DND-41 (cell line): ENCODE data around the gene CLCN7.

Source experiments
- ATAC-seq: fragments of 200-7000 bp; cut with Tn5 transposase; 3 replicates; pipeline ENCODE4 v1.9.1; 2021; ENCODE audit warnings: low read depth; ENCODE audit not compliant: insufficient read depth
- DNase-seq: peaks from one replicate; pipeline ENCODE4 v3.0.0-alpha.2; 2020
- H2AFZ ChIP-seq: 2 replicates; pipeline ENCODE4 v1.6.0; 2012; ENCODE audit warnings: low read depth, low read length
- H3K27ac ChIP-seq: 2 replicates; pipeline ENCODE4 v1.5.1; 2012; ENCODE audit warnings: low read length, inconsistent platforms
- H3K27me3 ChIP-seq: fragments of 200-600 bp; sonication (generic); 2 replicates; pipeline ENCODE4 v1.6.0; 2012; ENCODE audit warnings: low read length, mild to moderate bottlenecking, inconsistent platforms; ENCODE audit not compliant: insufficient read depth, poor library complexity
- H3K36me3 ChIP-seq: 2 replicates; pipeline ENCODE4 v1.5.1; 2012; ENCODE audit warnings: low read length, inconsistent platforms; ENCODE audit not compliant: insufficient read depth
- H3K4me1 ChIP-seq: 2 replicates; pipeline ENCODE4 v1.5.1; 2012; ENCODE audit warnings: mild to moderate bottlenecking, low read length; ENCODE audit not compliant: insufficient read depth
- H3K4me2 ChIP-seq: 2 replicates; pipeline ENCODE4 v1.6.0; 2012; ENCODE audit warnings: mild to moderate bottlenecking, moderate library complexity, low read length, inconsistent platforms; ENCODE audit not compliant: insufficient read depth
- H3K4me3 ChIP-seq, 2 experiments: fragments of 200-600 bp in 1 of 2; shearing (Covaris generic) in 1 of 2; 2 replicates each; pipeline ENCODE4 v1.5.1; 2012 to 2016; ENCODE audit warnings: inconsistent platforms in 2 of 2, low read length in 2 of 2, mild to moderate bottlenecking in 2 of 2, low read depth in 1 of 2, moderate library complexity in 1 of 2
- H3K79me2 ChIP-seq: 2 replicates; pipeline ENCODE4 v1.6.0; 2012; ENCODE audit warnings: low read length, inconsistent platforms; ENCODE audit not compliant: insufficient read depth
- H3K9ac ChIP-seq: 2 replicates; pipeline ENCODE4 v1.6.0; 2012; ENCODE audit warnings: low read depth, mild to moderate bottlenecking, inconsistent platforms, low read length, moderate library complexity
- H3K9me3 ChIP-seq: 2 replicates; pipeline ENCODE4 v1.5.1; 2012; ENCODE audit warnings: low read length, moderate library complexity, mild to moderate bottlenecking, inconsistent platforms; ENCODE audit not compliant: insufficient read depth, severe bottlenecking
- H4K20me1 ChIP-seq: 2 replicates; pipeline ENCODE4 v1.6.0; 2012; ENCODE audit warnings: low read length; ENCODE audit not compliant: insufficient read depth
- CTCF ChIP-seq: IDR thresholded peaks from 2 replicates; pipeline ENCODE4 v1.5.1; 2012; ENCODE audit warnings: borderline replicate concordance, low read length, moderate library complexity, mild to moderate bottlenecking; ENCODE audit not compliant: poor library complexity, severe bottlenecking; ENCODE audit errors: extremely low read depth
- EZH2 ChIP-seq: IDR thresholded peaks from 3 replicates; pipeline ENCODE4 v1.6.1; 2012; ENCODE audit warnings: borderline replicate concordance, low read depth, mild to moderate bottlenecking, moderate library complexity, low read length, inconsistent platforms; ENCODE audit not compliant: severe bottlenecking

The CLCN7 gene

GRCh38 chr16:1503110-1503955, 28.5 kb upstream of the CLCN7 start:
- Histone ChIP-seq H3K4me2 (no peak overlapping the region), H3K36me3 (peaks cover 83% of the 10 kb centered on the region), H3K9ac (no peak overlapping the region), H4K20me1 (peaks cover 5% of the 10 kb centered on the region), H3K27me3 (no peaks in the 10 kb centered on the region), H2AFZ (no peak overlapping the region), H3K9me3 (no peaks in the 10 kb centered on the region), H3K79me2 (peaks cover 2% of the 10 kb centered on the region; the same call in 1 of the 2 replicates), H3K4me1 (no peaks in the 10 kb centered on the region), H3K27ac (no peak overlapping the region), H3K4me3 (no peak overlapping the region)
- ATAC-seq: no peak
- TF ChIP-seq EZH2: no peak
- TF ChIP-seq CTCF: no peak
- DNase-seq: no peak

GRCh38 chr16:1502092-1503004, 27.5 kb upstream of the CLCN7 start:
- Histone ChIP-seq H4K20me1 (peaks cover 6% of the 10 kb centered on the region), H3K9ac (no peak overlapping the region), H3K36me3 (peaks cover 83% of the 10 kb centered on the region)

GRCh38 chr16:1501630-1502029, 26.8 kb upstream of the CLCN7 start:
- H2AFZ ChIP-seq: no peak overlapping the region
- no peaks in the 10 kb centered on the region for H3K27me3 ChIP-seq
- H3K4me2 ChIP-seq: no peak overlapping the region
- H3K27ac ChIP-seq: no peak overlapping the region
- TF ChIP-seq EZH2: no peak
- TF ChIP-seq CTCF: no peak
- no peak overlapping the region for H3K4me3 ChIP-seq
- H3K9ac ChIP-seq: no peak overlapping the region
- peaks cover 13% of the 10 kb centered on the region for H4K20me1 ChIP-seq
- H3K79me2 ChIP-seq: peaks cover 11% of the 10 kb centered on the region
- no peak for ATAC-seq
- DNase-seq: no peak
- peaks cover 83% of the 10 kb centered on the region for H3K36me3 ChIP-seq
- H3K4me1 ChIP-seq: 0 out of 2 replicates have a peak, but pooled peaks cover 2% of the 10 kb centered on the region
- no peaks in the 10 kb centered on the region for H3K9me3 ChIP-seq

More at GRCh38 chr16:1502092-1503004, 27.5 kb upstream of the CLCN7 start:
- Histone ChIP-seq H3K9me3 (no peaks in the 10 kb centered on the region), H3K4me1 (no peaks in the 10 kb centered on the region), H3K4me3 (no peak overlapping the region), H2AFZ (no peak overlapping the region), H3K27me3 (no peaks in the 10 kb centered on the region), H3K4me2 (no peak overlapping the region), H3K27ac (no peak overlapping the region), H3K79me2 (peaks cover 5% of the 10 kb centered on the region; the same call in 1 of the 2 replicates)
- ATAC-seq: no peak; the same call in 2 of the 3 replicates
- no peak for TF ChIP-seq EZH2
- no peak for TF ChIP-seq CTCF
- DNase-seq: no peak
